Ovary (tissue), 9 donors: ENCODE measurements around the gene TTC14. TPM values are rescaled to one million over a fixed set of nuclear protein-coding genes. Genes with fewer than 3 reads are reported as not detected.

Experiments
- DNase-seq, 5 donors: peaks; one replicate each; pipeline ENCODE4 v3.0.0-alpha.2; 2019 to 2020
- H3K27ac ChIP-seq, 2 donors: fragments of 200-600 bp; one replicate each; pipeline versions ENCODE4 v1.5.1 to v1.8.0; 2019 to 2022
- H3K27me3 ChIP-seq: fragments of 200-600 bp; one replicate; pipeline ENCODE4 v1.8.0; 2022
- H3K36me3 ChIP-seq: fragments of 200-600 bp; sonication (generic); one replicate; pipeline ENCODE4 v1.5.1; 2019
- H3K4me1 ChIP-seq: one replicate; pipeline ENCODE4 v1.8.1; 2013; ENCODE audit warnings: mild to moderate bottlenecking, moderate library complexity; ENCODE audit not compliant: insufficient read depth
- H3K4me3 ChIP-seq: fragments of 200-600 bp; sonication (generic); one replicate; pipeline ENCODE4 v1.5.1; 2017
- H3K9me3 ChIP-seq, 2 donors: fragments of 200-600 bp in 1 of 2; sonication (generic) in 1 of 2; one replicate each; pipeline versions ENCODE4 v1.5.1 to v1.8.1; 2013 to 2019; ENCODE audit warnings: mild to moderate bottlenecking in 1 of 2, moderate library complexity in 1 of 2
- CTCF ChIP-seq, 3 donors: fragments of 450-650 bp in 2 of 3; fragments of 200-600 bp in 1 of 3; IDR thresholded peaks; one replicate each; pipeline versions ENCODE4 v1.5.1 to v1.8.0; 2016 to 2022; ENCODE audit warnings: antibody characterized with exemption in 3 of 3, mild to moderate bottlenecking in 1 of 3
- EP300 ChIP-seq: sonication (generic); formaldehyde crosslinking; IDR thresholded peaks from one replicate; pipeline ENCODE4 v1.6.1; 2017; ENCODE audit warnings: antibody characterized with exemption
- POLR2A ChIP-seq: fragments of 450-650 bp; IDR thresholded peaks from one replicate; pipeline ENCODE4 v1.6.1; 2017; ENCODE audit warnings: antibody characterized with exemption, mild to moderate bottlenecking, moderate library complexity
- WGBS, 3 donors: extraction: QIAGEN DNeasy Blood & Tissue Kit in 1 of 3; methylation state at CpG; one replicate each; pipeline versions ENCODE4 v1.1.5 to v1.1.7; 2013 to 2017; 5-methylcytosine and 5-hydroxymethylcytosine counted together
- intact Hi-C, 4 donors: fragments of 100-400 bp; cut with DNase I; formaldehyde crosslinking; loops; one replicate each; pipeline versions ENCODE4 v1.11.0 to v1.15.1; 2022 to 2023
- polyA plus RNA-seq, 2 donors: library from polyadenylated mRNA; stranded (reverse); fragments of 200-250 nt in 1 of 2; fragments of 350-450 nt in 1 of 2; fragmentation: Illumina TruSeq in 1 of 2; extraction: RNeasy Lipid Tissue Mini Kit (QIAGEN cat#74804) in 1 of 2; gene quantifications; one replicate each; pipeline ENCODE4 v1.2.3, GENCODE V29; 2013 to 2014
- total RNA-seq, 7 donors: library from RNA; depleted of rRNA in 2 of 7; stranded (reverse); fragments of >200 nt in 2 of 7; fragmentation: NEBNext Ultra II Directional in 3 of 7; extraction: Animal tissue kit (Norgen Biotek cat#: 25700) in 3 of 7; gene quantifications; one replicate each; pipeline versions ENCODE4 v1.1.0 to v1.2.4, GENCODE V29; 2016 to 2023
- donor health status: DM: no; HTN: no; CAD: no; lungs with moderate emphysema.
- donor health status: DM: no; HTN: no; CAD: no.
- donor health status: Bipolar disorder and iron deficiency.
- donor health status: DM: yes; HTN: yes; CAD: no.
- donor health status: DM: no; HTN: no; CAD: no.
- donor health status: DM: yes; HTN: yes; CAD: no.

Gene TTC14
- total and polyA plus RNA-seq, 9 donors: 22.8 to 62.1 (median 47.6) TPM

GRCh38 chr3:180633722-180634121 lies 31.8 kb downstream of the TTC14 start:
- no peak for DNase-seq
- WGBS, 3 donors: 17 to 31% (median 30%) methylated on average over 2 of the region's 2 CpGs
- Histone ChIP-seq H3K4me1 (no peaks in the 10 kb centered on the region), H3K27ac (no peak overlapping the region), H3K27me3 (no peaks in the 10 kb centered on the region), H3K9me3 (no peaks in the 10 kb centered on the region), H3K4me3 (no peak overlapping the region), H3K36me3 (no peaks in the 10 kb centered on the region)
- intact Hi-C loops: loop anchor here in 1 of 4 donors (1.0 kb wide), 1 partner anchor 45 kb away; no protein-coding TSS in a partner anchor
- TF ChIP-seq EP300 (no peak), CTCF (IDR thresholded peaks at IDR 0.05) (no peak), POLR2A (no peak)

- no peaks in the 10 kb centered on the region for H3K27me3 ChIP-seq
- H3K4me3 ChIP-seq: no peak overlapping the region
- H3K36me3 ChIP-seq: no peaks in the 10 kb centered on the region
- no peak overlapping the region for H3K27ac ChIP-seq
- TF ChIP-seq EP300 (no peak), CTCF (IDR thresholded peaks at IDR 0.05) (no peak), POLR2A (no peak)
- H3K4me1 ChIP-seq: no peaks in the 10 kb centered on the region
- no peak for DNase-seq
- H3K9me3 ChIP-seq: no peaks in the 10 kb centered on the region
- intact Hi-C loops: no loop called here
These were observed 39.0 kb downstream of the TTC14 start for GRCh38 chr3:180640987-180641386.

- 25 to 56% (median 54%) methylated on average over 1 of the region's 1 CpG for WGBS, 3 donors
- no peak overlapping the region for H3K4me3 ChIP-seq
- H3K36me3 ChIP-seq: no peaks in the 10 kb centered on the region
- TF ChIP-seq CTCF (IDR thresholded peaks at IDR 0.05): no peak
- no peak for TF ChIP-seq EP300
- no peak for TF ChIP-seq POLR2A
- intact Hi-C loops: no loop called here
- H3K27me3 ChIP-seq: no peaks in the 10 kb centered on the region
- no peaks in the 10 kb centered on the region for H3K9me3 ChIP-seq
- no peak for DNase-seq
- H3K27ac ChIP-seq: no peak overlapping the region
- H3K4me1 ChIP-seq: no peaks in the 10 kb centered on the region
These were observed 44.3 kb downstream of the TTC14 start for GRCh38 chr3:180646187-180646790.

- H3K27me3 ChIP-seq: no peaks in the 10 kb centered on the region
- no peak overlapping the region for H3K4me3 ChIP-seq
- no peaks in the 10 kb centered on the region for H3K36me3 ChIP-seq
- H3K27ac ChIP-seq: no peak overlapping the region
- H3K4me1 ChIP-seq: no peaks in the 10 kb centered on the region
- DNase-seq: no peak
- H3K9me3 ChIP-seq: no peaks in the 10 kb centered on the region
- WGBS, 3 donors: 32 to 46% (median 41%) methylated on average over 4 of the region's 4 CpGs
- intact Hi-C loops: no loop called here
- TF ChIP-seq POLR2A: no peak
- TF ChIP-seq CTCF (IDR thresholded peaks at IDR 0.05): no peak
- no peak for TF ChIP-seq EP300
These were observed 54.4 kb downstream of the TTC14 start for GRCh38 chr3:180656406-180656805.
